ENCODE data around the gene TJP3. TPM values are rescaled to one million over a fixed set of nuclear protein-coding genes. Genes with fewer than 3 reads are reported as not detected.

TJP3 gene
- total RNA-seq, 1 experiment from 2014 or later = not detected

DNA sequence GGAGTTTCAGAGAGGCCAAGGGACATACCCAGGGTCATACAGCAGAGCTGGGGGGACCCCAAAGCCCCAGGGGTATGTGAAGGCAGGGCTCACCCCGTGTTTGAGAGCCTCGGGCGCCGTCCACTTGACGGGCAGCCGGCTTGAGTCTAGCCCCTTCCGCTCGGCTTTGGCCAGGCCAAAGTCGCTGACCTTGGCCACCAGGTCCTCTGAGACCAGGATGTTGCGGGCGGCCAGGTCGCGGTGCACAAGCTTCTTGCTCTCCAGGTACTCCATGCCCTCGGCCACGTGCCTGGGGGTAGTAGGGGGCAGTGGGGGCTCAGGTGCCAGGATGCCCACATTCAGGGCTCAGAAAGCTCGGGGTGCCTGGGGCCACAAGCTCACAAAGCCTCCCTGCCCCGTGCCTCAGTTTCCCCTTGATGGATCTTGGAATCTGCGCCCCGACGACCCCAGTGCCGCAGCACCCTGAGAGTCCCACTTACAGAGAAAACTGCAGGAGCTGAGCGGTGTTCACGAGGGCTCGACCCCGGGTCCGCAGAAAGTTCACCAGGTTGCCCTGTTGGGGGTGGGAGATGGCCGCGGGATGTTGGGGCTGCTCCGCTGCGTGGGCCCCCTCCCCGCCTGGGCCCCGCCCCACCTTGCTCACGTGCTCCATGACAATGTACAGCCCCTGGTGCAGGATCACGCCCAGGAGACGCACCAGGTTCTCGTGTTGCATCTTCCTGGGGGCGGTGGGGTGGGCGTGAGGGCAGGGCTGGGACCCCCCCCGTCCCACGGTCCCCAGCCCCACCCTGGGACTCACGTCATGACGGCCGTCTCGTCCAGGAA, 70.9 kb downstream of the TJP3 start:
- H3K9ac ChIP-seq (ENCODE audit: low read length) = no peak overlapping the region
- H3K4me2 ChIP-seq (ENCODE audit: low read depth, low read length, poor library complexity, severe bottlenecking) = no peak overlapping the region

DNA sequence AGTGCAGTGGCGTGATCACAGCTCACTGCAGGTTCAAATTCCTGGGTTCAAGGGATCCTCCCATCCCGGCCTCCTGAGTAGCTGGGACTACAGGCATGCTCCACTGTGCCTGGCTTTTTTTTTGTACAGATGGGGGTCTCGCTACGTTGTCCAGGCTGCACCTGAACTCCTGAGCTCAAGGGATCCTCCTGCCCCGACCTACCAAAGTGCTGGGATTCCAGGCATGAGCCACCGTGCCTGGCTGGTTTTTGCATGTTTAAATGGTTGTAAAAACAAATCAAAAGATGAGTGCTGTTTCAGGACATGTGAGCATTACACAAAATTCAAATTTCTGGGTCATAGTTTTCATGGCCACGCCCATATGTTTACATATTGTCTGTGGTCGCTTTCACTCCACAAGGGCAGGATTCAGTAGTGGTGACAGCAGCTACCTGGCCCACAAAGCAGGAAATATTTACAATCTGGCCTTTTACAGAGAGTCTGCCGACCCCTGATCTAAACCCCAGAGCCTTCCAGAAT, 72.7 kb downstream of the TJP3 start:
- DNase-seq = no peak

More for the DNA sequence above, 70.9 kb downstream of the TJP3 start:
- Histone ChIP-seq H3K9me2 (replicated peaks; ENCODE audit: insufficient read depth, low read length) (no peaks in the 10 kb centered on the region), H3K9me3 (ENCODE audit: low read length) (peaks cover 11% of the 10 kb centered on the region; the same call in 1 of the 2 replicates), H3K27ac (ENCODE audit: low read length) (no peak overlapping the region), H2AFZ (ENCODE audit: low read length) (no peak overlapping the region), H3K4me3 (ENCODE audit: low read length) (no peak overlapping the region), H3K27me3 (ENCODE audit: low read length) (no peaks in the 10 kb centered on the region), H4K20me1 (ENCODE audit: insufficient read depth, low read depth, low read length) (no peaks in the 10 kb centered on the region), H3K4me1 (ENCODE audit: low read length) (no peaks in the 10 kb centered on the region), H3K36me3 (ENCODE audit: insufficient read depth, low read length) (no peaks in the 10 kb centered on the region), H3K79me2 (ENCODE audit: low read length) (no peaks in the 10 kb centered on the region)
- DNase-seq = no peak

DNA sequence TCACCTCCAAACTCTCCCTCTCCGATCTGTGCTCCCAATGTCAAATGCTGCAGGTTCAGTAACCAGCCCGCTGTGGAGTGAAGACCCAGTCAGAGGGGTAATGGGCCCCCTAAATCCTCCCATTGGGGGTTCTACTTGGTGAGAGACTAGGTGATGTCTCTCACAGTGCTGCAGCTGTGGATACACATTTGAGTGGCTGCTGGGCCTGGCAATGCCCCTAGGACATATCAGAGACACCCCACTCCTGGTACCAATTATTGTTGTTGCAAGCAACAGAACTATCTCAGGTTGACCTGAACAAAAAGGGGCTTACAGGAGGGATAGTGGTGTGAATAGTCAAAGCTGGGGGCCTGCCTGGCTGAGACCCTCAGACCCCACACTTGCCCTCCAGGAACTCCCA, 73.4 kb downstream of the TJP3 start:
- H3K9me2 ChIP-seq (replicated peaks; ENCODE audit: insufficient read depth, low read length) = no peaks in the 10 kb centered on the region
- no peak overlapping the region for H3K4me2 ChIP-seq (ENCODE audit: low read depth, low read length, poor library complexity, severe bottlenecking)
- DNase-seq = no peak
- no peaks in the 10 kb centered on the region for H3K27me3 ChIP-seq (ENCODE audit: low read length)
- H3K9me3 ChIP-seq (ENCODE audit: low read length) = peaks cover 11% of the 10 kb centered on the region; the same call in 1 of the 2 replicates
- no peaks in the 10 kb centered on the region for H3K36me3 ChIP-seq (ENCODE audit: insufficient read depth, low read length)
- no peak overlapping the region for H3K4me3 ChIP-seq (ENCODE audit: low read length)
- no peaks in the 10 kb centered on the region for H3K79me2 ChIP-seq (ENCODE audit: low read length)
- no peaks in the 10 kb centered on the region for H3K4me1 ChIP-seq (ENCODE audit: low read length)
- H3K9ac ChIP-seq (ENCODE audit: low read length) = no peak overlapping the region
- no peaks in the 10 kb centered on the region for H4K20me1 ChIP-seq (ENCODE audit: insufficient read depth, low read depth, low read length)
- H3K27ac ChIP-seq (ENCODE audit: low read length) = no peak overlapping the region
- H2AFZ ChIP-seq (ENCODE audit: low read length) = no peak overlapping the region

More for the DNA sequence above, 72.7 kb downstream of the TJP3 start:
- no peaks in the 10 kb centered on the region for H3K9me2 ChIP-seq (replicated peaks; ENCODE audit: insufficient read depth, low read length)
- H3K27me3 ChIP-seq (ENCODE audit: low read length) = no peaks in the 10 kb centered on the region
- no peak overlapping the region for H3K4me3 ChIP-seq (ENCODE audit: low read length)
- no peak overlapping the region for H3K27ac ChIP-seq (ENCODE audit: low read length)
- H4K20me1 ChIP-seq (ENCODE audit: insufficient read depth, low read depth, low read length) = no peaks in the 10 kb centered on the region
- no peak overlapping the region for H2AFZ ChIP-seq (ENCODE audit: low read length)
- no peaks in the 10 kb centered on the region for H3K79me2 ChIP-seq (ENCODE audit: low read length)
- no peak overlapping the region for H3K4me2 ChIP-seq (ENCODE audit: low read depth, low read length, poor library complexity, severe bottlenecking)
- peaks cover 11% of the 10 kb centered on the region; the same call in 1 of the 2 replicates for H3K9me3 ChIP-seq (ENCODE audit: low read length)
- no peaks in the 10 kb centered on the region for H3K36me3 ChIP-seq (ENCODE audit: insufficient read depth, low read length)
- H3K9ac ChIP-seq (ENCODE audit: low read length) = no peak overlapping the region
- no peaks in the 10 kb centered on the region for H3K4me1 ChIP-seq (ENCODE audit: low read length)

DNA sequence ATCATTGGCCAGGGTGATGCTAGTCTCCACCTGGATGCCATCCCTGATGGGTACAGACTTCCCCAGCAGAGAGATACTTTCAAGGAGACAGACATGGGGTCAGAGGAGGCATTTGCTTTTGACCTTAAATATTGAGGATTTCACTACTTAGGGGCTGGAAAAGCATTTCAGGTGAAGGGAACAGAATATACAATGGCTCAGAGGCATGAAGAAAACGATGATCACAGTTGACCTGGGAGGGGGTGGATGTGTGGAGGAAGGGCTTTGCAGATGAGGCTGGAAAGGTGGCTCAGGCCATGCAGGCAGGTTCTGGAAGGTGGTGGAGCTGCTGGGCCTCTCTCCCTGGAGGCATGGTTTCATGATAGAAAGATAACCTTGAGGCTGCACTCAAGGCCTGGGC, 74.1 kb downstream of the TJP3 start:
- no peak for DNase-seq
- Histone ChIP-seq H3K27ac (ENCODE audit: low read length) (no peak overlapping the region), H3K36me3 (ENCODE audit: insufficient read depth, low read length) (no peaks in the 10 kb centered on the region), H3K4me1 (ENCODE audit: low read length) (no peaks in the 10 kb centered on the region), H3K9ac (ENCODE audit: low read length) (no peak overlapping the region), H3K9me2 (replicated peaks; ENCODE audit: insufficient read depth, low read length) (no peaks in the 10 kb centered on the region), H3K9me3 (ENCODE audit: low read length) (peaks cover 11% of the 10 kb centered on the region; the same call in 1 of the 2 replicates), H3K27me3 (ENCODE audit: low read length) (no peaks in the 10 kb centered on the region), H2AFZ (ENCODE audit: low read length) (no peak overlapping the region), H3K4me3 (ENCODE audit: low read length) (no peak overlapping the region), H4K20me1 (ENCODE audit: insufficient read depth, low read depth, low read length) (no peaks in the 10 kb centered on the region), H3K79me2 (ENCODE audit: low read length) (no peaks in the 10 kb centered on the region), H3K4me2 (ENCODE audit: low read depth, low read length, poor library complexity, severe bottlenecking) (no peak overlapping the region)

DNA sequence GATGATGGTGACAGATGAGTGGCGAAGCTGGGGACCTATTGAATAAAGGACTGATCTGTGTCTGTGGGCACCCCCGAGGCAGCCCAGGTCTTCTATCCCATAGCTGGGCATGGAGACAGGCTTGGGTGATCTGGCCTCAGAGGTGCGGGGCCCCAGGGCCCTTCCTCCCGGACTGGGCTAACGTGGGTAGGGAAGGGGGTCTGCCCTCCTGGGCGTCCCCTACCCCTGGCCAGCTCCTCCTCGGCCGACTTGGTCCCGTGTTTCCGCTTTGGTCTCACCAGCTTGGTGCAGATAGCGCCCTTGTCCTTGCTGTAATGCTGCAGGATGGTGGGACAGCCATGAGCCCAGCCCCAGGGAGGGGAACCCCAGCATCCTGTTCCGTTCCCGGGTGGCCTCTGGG, 74.7 kb downstream of the TJP3 start:
- Histone ChIP-seq H3K9ac (ENCODE audit: low read length) (no peak overlapping the region), H2AFZ (ENCODE audit: low read length) (no peak overlapping the region), H3K4me1 (ENCODE audit: low read length) (no peaks in the 10 kb centered on the region), H4K20me1 (ENCODE audit: insufficient read depth, low read depth, low read length) (no peaks in the 10 kb centered on the region), H3K27ac (ENCODE audit: low read length) (no peak overlapping the region), H3K9me2 (replicated peaks; ENCODE audit: insufficient read depth, low read length) (no peaks in the 10 kb centered on the region), H3K4me3 (ENCODE audit: low read length) (no peak overlapping the region), H3K4me2 (ENCODE audit: low read depth, low read length, poor library complexity, severe bottlenecking) (no peak overlapping the region), H3K9me3 (ENCODE audit: low read length) (peaks cover 11% of the 10 kb centered on the region; the same call in 1 of the 2 replicates), H3K27me3 (ENCODE audit: low read length) (no peaks in the 10 kb centered on the region), H3K36me3 (ENCODE audit: insufficient read depth, low read length) (no peaks in the 10 kb centered on the region), H3K79me2 (ENCODE audit: low read length) (no peaks in the 10 kb centered on the region)
- DNase-seq = no peak

DNA sequence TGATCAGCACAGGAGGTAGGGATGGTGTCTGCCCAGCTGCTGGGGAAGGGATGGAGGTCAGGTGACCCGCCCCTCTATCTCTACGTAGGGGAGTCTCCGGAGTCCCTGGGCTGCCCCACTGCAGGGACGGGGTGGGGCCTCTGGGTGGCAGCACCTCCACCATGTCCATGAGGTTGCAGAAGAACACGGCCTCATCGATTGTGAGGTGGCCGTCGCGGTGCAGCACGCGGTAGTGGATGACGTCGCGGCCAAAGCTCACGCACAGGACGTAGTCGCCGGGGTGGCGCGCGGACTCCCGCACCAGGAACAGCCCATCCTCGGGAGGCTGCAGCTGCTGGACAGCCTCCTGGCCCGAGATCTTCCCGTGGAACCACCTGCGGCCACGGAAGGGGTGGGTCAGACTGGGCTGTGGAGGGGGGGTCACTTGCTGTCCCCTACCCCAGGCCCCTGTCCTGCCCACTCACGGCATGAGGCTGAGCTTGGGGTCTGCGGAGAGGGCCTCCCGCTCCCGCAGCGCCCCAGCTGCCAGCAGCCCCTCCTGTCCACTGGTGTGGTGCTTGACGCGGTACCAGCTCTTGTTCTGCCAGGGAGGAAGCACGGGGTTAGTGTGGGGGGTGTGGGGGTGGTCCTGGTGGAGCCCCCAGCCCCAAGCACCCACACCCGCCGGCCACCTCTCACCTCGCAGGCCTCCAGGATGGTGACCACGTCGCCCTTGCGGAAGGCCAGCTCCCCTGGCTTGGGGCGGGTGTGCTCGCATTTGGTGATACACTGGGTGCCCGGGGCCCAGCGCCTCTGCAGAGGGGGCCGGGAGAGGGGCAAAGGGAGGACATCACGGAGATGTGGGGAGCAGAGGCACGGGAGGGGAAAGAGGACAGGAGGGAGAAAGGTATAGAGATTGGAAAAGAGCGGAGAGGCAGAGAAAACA, 75.7 kb downstream of the TJP3 start:
- Histone ChIP-seq H3K79me2 (ENCODE audit: low read length) (no peaks in the 10 kb centered on the region), H3K27ac (ENCODE audit: low read length) (no peak overlapping the region), H3K9me2 (replicated peaks; ENCODE audit: insufficient read depth, low read length) (no peaks in the 10 kb centered on the region), H4K20me1 (ENCODE audit: insufficient read depth, low read depth, low read length) (no peaks in the 10 kb centered on the region), H3K9me3 (ENCODE audit: low read length) (peaks cover 11% of the 10 kb centered on the region; the same call in 1 of the 2 replicates), H3K36me3 (ENCODE audit: insufficient read depth, low read length) (no peaks in the 10 kb centered on the region), H3K4me1 (ENCODE audit: low read length) (no peaks in the 10 kb centered on the region), H3K27me3 (ENCODE audit: low read length) (no peaks in the 10 kb centered on the region), H3K9ac (ENCODE audit: low read length) (no peak overlapping the region), H3K4me3 (ENCODE audit: low read length) (no peak overlapping the region), H3K4me2 (ENCODE audit: low read depth, low read length, poor library complexity, severe bottlenecking) (no peak overlapping the region), H2AFZ (ENCODE audit: low read length) (no peak overlapping the region)
- DNase-seq = peak; percentile 83

DNA sequence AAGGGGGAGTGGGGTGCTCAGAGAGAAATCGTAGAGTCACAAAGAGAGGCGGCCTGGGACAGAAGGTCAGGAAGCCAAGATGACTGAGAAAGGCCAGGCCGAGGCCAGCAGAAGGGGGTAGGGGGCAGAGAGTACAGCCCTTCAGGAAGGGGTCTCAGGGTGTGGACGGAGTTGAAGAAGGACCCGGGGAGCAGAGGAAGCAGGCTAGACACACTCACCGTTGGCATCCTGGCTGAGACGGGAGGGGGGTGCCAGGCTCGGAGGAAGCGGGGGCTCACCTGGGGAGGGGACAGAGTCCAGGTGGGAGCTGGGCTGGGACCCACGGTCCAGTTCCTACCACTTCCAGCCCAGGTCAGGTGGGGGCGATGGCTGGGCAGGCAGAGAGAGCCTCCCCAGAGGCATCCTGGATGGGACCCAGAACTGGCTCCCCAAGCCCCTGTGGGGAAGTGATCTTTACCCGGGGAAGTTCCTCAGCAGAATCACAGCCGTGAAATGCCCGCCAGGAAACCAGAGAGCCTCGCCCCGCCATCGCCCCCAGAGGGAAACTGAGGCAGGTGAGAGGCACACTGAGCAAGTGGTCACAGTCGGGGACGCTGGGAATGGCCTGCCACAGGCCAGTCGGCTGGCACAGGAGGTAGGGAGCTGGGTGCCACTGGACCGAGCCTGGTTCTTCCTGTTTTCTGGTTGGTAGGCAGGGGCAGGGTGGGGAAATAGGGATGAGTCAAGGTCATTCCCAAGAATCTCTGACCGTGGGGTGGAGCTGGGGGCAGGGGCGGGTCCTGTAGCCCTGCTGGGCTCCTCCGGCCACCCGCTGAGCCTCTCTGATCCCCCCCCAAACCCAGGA, 76.6 kb downstream of the TJP3 start:
- DNase-seq = no peak
- no peak overlapping the region for H3K4me2 ChIP-seq (ENCODE audit: low read depth, low read length, poor library complexity, severe bottlenecking)

More for the DNA sequence above, 76.6 kb downstream of the TJP3 start:
- H3K9me3 ChIP-seq (ENCODE audit: low read length) = peaks cover 11% of the 10 kb centered on the region; the same call in 1 of the 2 replicates
- H3K4me3 ChIP-seq (ENCODE audit: low read length) = no peak overlapping the region
- no peaks in the 10 kb centered on the region for H3K36me3 ChIP-seq (ENCODE audit: insufficient read depth, low read length)
- no peaks in the 10 kb centered on the region for H3K4me1 ChIP-seq (ENCODE audit: low read length)
- no peak overlapping the region for H3K27ac ChIP-seq (ENCODE audit: low read length)
- no peaks in the 10 kb centered on the region for H3K79me2 ChIP-seq (ENCODE audit: low read length)
- H3K9ac ChIP-seq (ENCODE audit: low read length) = no peak overlapping the region
- H2AFZ ChIP-seq (ENCODE audit: low read length) = no peak overlapping the region
- H3K9me2 ChIP-seq (replicated peaks; ENCODE audit: insufficient read depth, low read length) = no peaks in the 10 kb centered on the region
- no peaks in the 10 kb centered on the region for H4K20me1 ChIP-seq (ENCODE audit: insufficient read depth, low read depth, low read length)
- H3K27me3 ChIP-seq (ENCODE audit: low read length) = no peaks in the 10 kb centered on the region

Measured in Karpas-422 (cell line).